ENCODE data around the gene LPAR2. TPM values are rescaled to one million over a fixed set of nuclear protein-coding genes. Genes with fewer than 3 reads are reported as not detected.
"Not testable (repeated sequence)": the region's sequence is repeated elsewhere in the genome, so short reads cannot be mapped to it uniquely, and the experiment has no call there.

The LPAR2 gene
- total RNA-seq, 1 donor from 2014 or later = 56.5 TPM

DNA sequence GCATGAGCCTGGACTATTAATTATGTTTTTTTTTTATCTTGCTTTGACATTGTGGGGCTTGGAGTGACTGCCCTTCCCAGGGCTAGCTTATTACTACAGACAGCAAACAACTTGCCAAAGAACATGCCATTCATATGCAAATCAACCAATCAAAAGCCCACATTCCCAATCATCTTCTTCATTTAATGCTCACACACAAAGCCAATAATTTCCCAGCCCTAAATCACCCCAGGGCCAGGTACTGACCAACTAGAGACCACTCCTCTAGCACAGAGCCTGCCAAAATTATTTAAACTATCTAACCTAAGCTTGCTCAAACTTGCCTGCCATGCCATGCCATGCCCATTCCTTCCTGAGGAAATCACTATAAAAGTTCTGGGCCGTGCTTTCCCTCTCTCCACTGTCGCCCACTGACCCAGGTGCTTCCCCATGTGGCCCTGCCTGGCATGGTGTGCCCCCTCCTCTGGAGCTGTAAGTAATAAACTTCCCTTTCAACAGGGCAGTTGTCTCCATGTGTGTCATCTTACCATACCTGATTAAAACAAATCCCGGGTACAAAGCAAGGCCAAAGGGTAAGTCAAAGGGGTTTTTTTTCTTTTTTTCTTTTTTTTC, 25.2 kb downstream of the LPAR2 start:
- Mint-ChIP-seq H3K27me3 (no peaks in the 10 kb centered on the region), H3K9me3 (no peaks in the 10 kb centered on the region), H3K4me1 (ENCODE audit: unreplicated experiment) (peaks cover 4% of the 10 kb centered on the region), H3K27ac (no peak overlapping the region), H3K36me3 (peaks cover 4% of the 10 kb centered on the region), H3K4me3 (no peak overlapping the region)
- no peak for DNase-seq (ENCODE audit: extremely low spot score, unreplicated experiment)
- TF ChIP-seq CTCF (conservative IDR thresholded peaks at IDR 0.05) = no peak

DNA sequence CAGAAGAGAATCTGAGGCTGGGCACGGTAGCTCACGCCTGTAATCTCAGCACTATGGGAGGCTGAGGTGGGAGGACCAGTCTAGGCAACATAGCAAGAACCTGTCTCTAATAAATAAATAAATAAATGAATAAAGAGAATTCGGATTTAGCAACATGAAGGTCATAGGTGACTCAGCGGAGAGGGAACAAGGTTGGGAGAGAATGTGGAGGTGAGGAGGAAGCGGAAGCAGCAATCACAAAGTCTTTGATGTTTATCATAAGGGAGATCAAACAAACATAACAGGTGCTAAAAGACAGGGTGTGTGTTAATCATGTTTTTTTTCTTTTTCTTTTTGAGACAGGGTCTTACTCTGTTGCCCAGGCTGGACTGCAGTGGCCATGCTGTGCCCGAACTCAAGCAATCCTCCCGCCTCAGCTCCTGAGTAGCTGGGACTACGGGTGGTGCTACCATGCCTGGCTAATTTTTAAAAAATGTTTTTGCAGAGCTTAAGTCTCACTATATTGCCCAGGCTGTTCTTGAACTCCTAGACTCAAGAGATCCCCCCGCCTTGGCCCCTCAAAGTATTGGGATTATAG, 25.8 kb downstream of the LPAR2 start:
- Mint-ChIP-seq H3K9me3 (no peaks in the 10 kb centered on the region), H3K27ac (no peak overlapping the region), H3K4me1 (ENCODE audit: unreplicated experiment) (peaks cover 4% of the 10 kb centered on the region), H3K36me3 (peaks cover 4% of the 10 kb centered on the region), H3K27me3 (no peaks in the 10 kb centered on the region), H3K4me3 (no peak overlapping the region)
- DNase-seq (ENCODE audit: extremely low spot score, unreplicated experiment) = no peak
- TF ChIP-seq CTCF (conservative IDR thresholded peaks at IDR 0.05) = no peak

DNA sequence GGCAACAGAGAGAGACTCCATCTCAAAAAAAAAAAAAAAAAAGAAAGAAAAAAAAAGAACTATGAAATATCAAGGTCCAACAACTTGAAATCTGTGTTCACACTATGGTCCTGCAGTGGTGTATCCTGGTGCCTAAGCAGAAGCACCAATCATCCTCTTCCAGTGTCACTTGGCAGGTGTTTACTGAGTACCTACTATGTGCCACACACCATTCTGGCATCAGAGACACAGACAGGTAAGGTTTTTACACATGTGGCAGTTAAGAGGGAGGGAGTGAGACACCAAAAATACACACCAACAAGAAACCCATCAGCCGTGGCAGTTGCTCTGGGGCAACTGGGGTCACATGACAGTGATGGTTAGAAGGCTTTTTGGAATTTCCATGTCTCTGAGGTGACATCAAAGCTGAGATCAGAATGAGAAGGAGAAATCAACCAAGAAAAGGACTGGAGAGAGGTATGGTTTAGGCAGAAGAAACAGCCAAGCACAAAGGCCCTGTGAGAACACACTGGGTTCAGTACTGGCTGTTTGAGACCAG, 27.2 kb downstream of the LPAR2 start:
- Mint-ChIP-seq H3K4me3 (no peak overlapping the region), H3K9me3 (no peaks in the 10 kb centered on the region), H3K36me3 (no peaks in the 10 kb centered on the region), H3K4me1 (ENCODE audit: unreplicated experiment) (no peaks in the 10 kb centered on the region), H3K27ac (no peak overlapping the region), H3K27me3 (no peaks in the 10 kb centered on the region)
- no peak for DNase-seq (ENCODE audit: extremely low spot score, unreplicated experiment)
- TF ChIP-seq CTCF (conservative IDR thresholded peaks at IDR 0.05) = no peak

DNA sequence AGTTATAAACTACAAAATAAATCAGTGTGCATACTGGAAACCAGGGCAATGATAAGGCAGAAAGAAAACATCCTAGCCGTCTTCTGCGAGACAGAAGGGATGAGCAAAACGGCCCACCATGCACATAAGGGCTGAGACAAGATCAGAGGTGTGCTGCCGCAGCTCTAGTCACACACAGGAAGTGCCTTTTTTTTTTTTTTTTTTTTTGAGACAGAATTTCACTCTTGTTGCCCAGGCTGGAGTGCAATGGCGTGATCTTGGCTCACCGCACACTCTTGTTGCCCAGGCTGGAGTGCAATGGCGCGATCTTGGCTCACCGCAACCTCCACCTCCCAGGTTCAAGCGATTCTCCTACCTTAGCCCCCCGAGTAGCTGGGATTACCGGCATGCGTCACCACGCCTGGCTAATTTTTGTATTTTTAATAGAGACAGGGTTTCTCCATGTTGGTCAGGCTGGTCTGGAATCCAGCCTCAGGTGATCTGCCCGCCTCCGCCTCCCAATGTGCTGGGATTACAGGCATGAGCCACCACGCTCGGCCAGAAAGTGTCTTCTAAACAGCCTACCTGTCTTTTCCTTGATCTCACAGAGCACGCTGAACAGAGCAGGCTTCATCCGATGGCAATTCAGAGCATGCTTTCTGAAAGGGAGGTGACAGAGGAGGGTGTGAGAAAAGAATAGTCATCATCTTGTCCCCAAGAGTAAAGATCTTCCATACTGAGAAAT, 29.1 kb downstream of the LPAR2 start:
- H3K4me3 Mint-ChIP-seq; H3K9me3 Mint-ChIP-seq; DNase-seq (ENCODE audit: extremely low spot score, unreplicated experiment); H3K36me3 Mint-ChIP-seq; H3K27ac Mint-ChIP-seq; H3K27me3 Mint-ChIP-seq; H3K4me1 Mint-ChIP-seq (ENCODE audit: unreplicated experiment): not testable (repeated sequence)

DNA sequence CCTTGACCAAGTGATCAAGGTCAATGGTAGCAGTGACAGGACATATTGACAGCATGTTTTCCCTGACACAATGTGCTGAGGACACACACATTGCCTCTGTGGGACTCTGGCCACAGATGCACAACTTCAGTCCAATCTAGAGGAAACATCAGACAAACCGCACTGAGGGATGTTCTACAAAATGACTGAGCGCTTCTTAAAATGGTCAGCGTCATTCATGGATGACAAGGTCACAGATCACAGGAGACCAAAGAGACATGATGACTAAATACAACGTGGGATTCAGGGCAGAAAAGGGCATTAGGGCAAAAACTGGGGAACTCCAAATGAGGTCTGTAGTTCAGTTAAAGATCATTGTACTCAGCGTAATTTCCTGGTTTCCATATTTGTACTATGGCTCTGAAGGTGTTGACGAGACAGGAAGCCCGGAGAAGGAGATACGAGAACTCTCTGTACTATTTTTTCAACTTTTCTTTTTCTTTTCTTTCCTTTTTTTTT, 30.2 kb downstream of the LPAR2 start:
- Mint-ChIP-seq H3K4me1 (ENCODE audit: unreplicated experiment) (peaks cover 4% of the 10 kb centered on the region), H3K4me3 (no peak overlapping the region), H3K36me3 (no peaks in the 10 kb centered on the region), H3K27ac (no peak overlapping the region), H3K9me3 (no peaks in the 10 kb centered on the region), H3K27me3 (no peaks in the 10 kb centered on the region)
- DNase-seq (ENCODE audit: extremely low spot score, unreplicated experiment) = no peak
- no peak for TF ChIP-seq CTCF (conservative IDR thresholded peaks at IDR 0.05)
